ENCODE results near the gene DOK6. TPM values are rescaled to one million over a fixed set of nuclear protein-coding genes. Genes with fewer than 3 reads are reported as not detected.

The DOK6 gene
- total and polyA plus RNA-seq, 2 donors (not counting 3 experiments of a cell fraction or from before 2014, with no cell fraction given), result under 0.01 TPM; not detected in 1

GRCh38 chr18:69701305-69701704 is 300.6 kb downstream of the DOK6 start:
- TF ChIP-seq CTCF (IDR thresholded peaks at IDR 0.05; ENCODE audit: extremely low read depth in 1 of 2, insufficient read depth in 1 of 2, low read depth in 1 of 2, low read length in 2 of 2) (no peak), FOS (IDR thresholded peaks at IDR 0.05; ENCODE audit: borderline replicate concordance, insufficient read depth, low read length) (no peak), JUN (IDR thresholded peaks at IDR 0.05; ENCODE audit: borderline replicate concordance, insufficient read depth, insufficient read length, low read depth) (no peak), EZH2 (IDR thresholded peaks at IDR 0.05; ENCODE audit: borderline replicate concordance, low read depth, low read length, severe bottlenecking) (no peak), MYC (IDR thresholded peaks at IDR 0.05; ENCODE audit: low read depth, low read length) (no peak), POLR2A (IDR thresholded peaks at IDR 0.05; ENCODE audit: low read depth, low read length) (no peak), GATA2 (IDR thresholded peaks at IDR 0.05; ENCODE audit: insufficient read depth, insufficient read length, low read depth, low read length) (no peak), POLR2AphosphoS5 (IDR thresholded peaks at IDR 0.05; ENCODE audit: insufficient read depth, low read depth, low read length) (no peak), MAX (IDR thresholded peaks at IDR 0.05; ENCODE audit: insufficient read depth, insufficient read length) (no peak)
- BruUV-seq (replicated peaks), result no TSS peak
- H3K9ac ChIP-seq (replicated peaks; ENCODE audit: extremely low read depth, insufficient read depth, low read length), result no peak overlapping the region
- no peaks in the 10 kb centered on the region for H3K36me3 ChIP-seq (ENCODE audit: control insufficient read depth in 2 of 2, extremely low read depth in 1 of 2, insufficient read depth in 2 of 2, low read length in 2 of 2)
- H3K27ac ChIP-seq (ENCODE audit: insufficient read depth, low read depth, low read length), result no peak overlapping the region
- DNase-seq (ENCODE audit: low read depth, low spot score) (no peak), FAIRE-seq (no peak)
- intact Hi-C loops (cut with micrococcal nuclease), result no loop called here
- no peak overlapping the region for H3K4me2 ChIP-seq (ENCODE audit: insufficient read depth, low read length)
- no peaks in the 10 kb centered on the region for H3K4me1 ChIP-seq (ENCODE audit: control insufficient read depth, extremely low read depth, insufficient read depth, low read length)
- H3K79me2 ChIP-seq (ENCODE audit: control insufficient read depth, insufficient read depth, low read length), result no peaks in the 10 kb centered on the region
- no peaks in the 10 kb centered on the region for H3K9me1 ChIP-seq (replicated peaks; ENCODE audit: control insufficient read depth, extremely low read depth, insufficient read depth, low read length)
- CTCF ChIA-PET, result no interaction called here
- H4K20me1 ChIP-seq (replicated peaks; ENCODE audit: control insufficient read depth, extremely low read depth, insufficient read depth, low read length), result no peaks in the 10 kb centered on the region
- H2AFZ ChIP-seq (ENCODE audit: low read depth, low read length), result no peak overlapping the region
- no peaks in the 10 kb centered on the region for H3K27me3 ChIP-seq (ENCODE audit: control insufficient read depth in 2 of 2, insufficient read depth in 2 of 2, low read length in 2 of 2)
- H3K4me3 ChIP-seq (replicated peaks in 1 of 3; ENCODE audit: insufficient read depth in 1 of 3, low read depth in 1 of 3, low read length in 3 of 3), result no peak overlapping the region
- dilution Hi-C loops (cut with MboI; ENCODE audit: extremely low pct_ligation_motif_present, low sequenced_read_pairs), result no loop called here
- H3K9me3 ChIP-seq (replicated peaks; ENCODE audit: control insufficient read depth, insufficient read depth, low read length), result no peaks in the 10 kb centered on the region
- POLR2A ChIA-PET, result no interaction called here

Measured in endothelial cell of umbilical vein (primary cell).